ENCODE data around the gene METAP2.

Gene METAP2

DNA sequence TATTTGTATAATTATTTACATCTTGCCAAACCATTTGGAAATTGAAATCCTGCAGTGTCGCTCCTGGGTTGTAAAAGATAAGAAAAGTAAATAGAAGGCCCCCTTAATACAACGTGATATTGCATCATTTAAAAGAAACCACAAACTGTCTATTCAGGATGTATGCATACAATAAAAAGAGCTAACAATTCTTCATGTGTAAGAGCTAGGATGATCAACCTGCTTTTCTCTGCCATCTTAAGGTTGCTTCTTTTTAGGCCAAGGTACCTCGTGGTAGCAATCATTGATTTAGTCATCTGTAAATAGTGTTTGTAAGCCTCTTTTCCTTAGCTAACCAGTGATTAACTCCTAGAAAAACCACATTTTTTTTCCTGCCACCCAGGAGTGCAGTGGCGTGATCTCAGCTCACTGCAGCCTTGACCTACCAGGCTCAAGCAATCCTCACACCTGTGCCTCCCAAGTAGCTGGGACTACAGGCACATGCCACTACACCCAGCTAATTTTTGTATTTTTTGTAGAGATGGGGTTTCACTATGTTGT is 80.7 kb downstream of the METAP2 start:
- TF ChIP-seq, protein P1, sequence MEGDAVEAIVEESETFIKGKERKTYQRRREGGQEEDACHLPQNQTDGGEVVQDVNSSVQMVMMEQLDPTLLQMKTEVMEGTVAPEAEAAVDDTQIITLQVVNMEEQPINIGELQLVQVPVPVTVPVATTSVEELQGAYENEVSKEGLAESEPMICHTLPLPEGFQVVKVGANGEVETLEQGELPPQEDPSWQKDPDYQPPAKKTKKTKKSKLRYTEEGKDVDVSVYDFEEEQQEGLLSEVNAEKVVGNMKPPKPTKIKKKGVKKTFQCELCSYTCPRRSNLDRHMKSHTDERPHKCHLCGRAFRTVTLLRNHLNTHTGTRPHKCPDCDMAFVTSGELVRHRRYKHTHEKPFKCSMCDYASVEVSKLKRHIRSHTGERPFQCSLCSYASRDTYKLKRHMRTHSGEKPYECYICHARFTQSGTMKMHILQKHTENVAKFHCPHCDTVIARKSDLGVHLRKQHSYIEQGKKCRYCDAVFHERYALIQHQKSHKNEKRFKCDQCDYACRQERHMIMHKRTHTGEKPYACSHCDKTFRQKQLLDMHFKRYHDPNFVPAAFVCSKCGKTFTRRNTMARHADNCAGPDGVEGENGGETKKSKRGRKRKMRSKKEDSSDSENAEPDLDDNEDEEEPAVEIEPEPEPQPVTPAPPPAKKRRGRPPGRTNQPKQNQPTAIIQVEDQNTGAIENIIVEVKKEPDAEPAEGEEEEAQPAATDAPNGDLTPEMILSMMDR (IDR thresholded peaks at IDR 0.05; ENCODE audit: low read depth, low read length), result no peak
- no peak for DNase-seq (ENCODE audit: low read depth in 2 of 2)
- H3K4me3 ChIP-seq (replicated peaks in 1 of 2; ENCODE audit: low read depth in 2 of 2, low read length in 2 of 2), result no peak overlapping the region

DNA sequence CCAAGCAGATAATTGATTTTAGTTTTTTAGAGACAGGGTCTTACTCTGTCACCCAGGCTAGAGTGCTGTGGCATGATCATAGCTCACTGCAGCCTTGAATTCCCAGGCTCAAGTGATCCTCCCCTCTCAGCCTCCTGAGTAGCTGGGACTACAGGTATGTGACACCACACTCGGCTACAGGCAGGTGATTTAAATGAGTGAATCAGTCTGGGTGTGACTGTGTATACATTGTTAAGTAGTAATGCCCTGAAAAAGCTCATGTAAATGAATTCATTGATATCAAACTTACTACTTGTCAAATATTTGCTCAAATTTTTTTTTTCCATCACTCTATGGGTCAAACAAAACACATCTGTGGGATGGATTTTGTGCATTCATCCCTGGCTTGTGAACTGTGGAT is 83.7 kb downstream of the METAP2 start:
- DNase-seq (ENCODE audit: low read depth in 2 of 2), result no peak
- H3K4me3 ChIP-seq (replicated peaks in 1 of 2; ENCODE audit: low read depth in 2 of 2, low read length in 2 of 2), result no peak overlapping the region
- TF ChIP-seq, protein P1 (IDR thresholded peaks at IDR 0.05; ENCODE audit: low read depth, low read length), result no peak
